HL-60 (cell line): ENCODE measurements around the gene OR1S2.

Experiments used
- CTCF ChIP-seq: IDR thresholded peaks from one replicate; pipeline ENCODE4 v1.5.1; 2011; ENCODE audit warnings: low read length, control low read depth, inconsistent platforms; ENCODE audit not compliant: insufficient read depth
- POLR2AphosphoS5 ChIP-seq: IDR thresholded peaks from 2 replicates; pipeline ENCODE4 v1.6.1; 2012; ENCODE audit warnings: low read depth
- REST ChIP-seq: IDR thresholded peaks from 2 replicates; pipeline ENCODE4 v1.6.1; 2012; ENCODE audit warnings: low read depth; ENCODE audit not compliant: insufficient replicate concordance
- SPI1 ChIP-seq: IDR thresholded peaks from 2 replicates; pipeline ENCODE4 v1.6.1; 2012; ENCODE audit warnings: low read depth, mild to moderate bottlenecking, borderline replicate concordance

GRCh38 chr11:58186938-58187337 is 17.0 kb downstream of the OR1S2 start:
- TF ChIP-seq POLR2AphosphoS5 (no peak), CTCF (no peak), REST (no peak), SPI1 (no peak)
